WERI-Rb-1 (cell line): ENCODE results near the gene STAU1.
"Not testable (repeated sequence)": the region's sequence is repeated elsewhere in the genome, so short reads cannot be mapped to it uniquely, and the experiment has no call there.

Source experiments
- DNase-seq: peaks from one replicate; pipeline ENCODE4 v3.0.0-alpha.2; 2020
- H3K27ac ChIP-seq: fragments of 250-450 bp; sonication (Bioruptor Pico); 2 replicates; pipeline ENCODE4 v1.5.1; 2020; ENCODE audit warnings: mild to moderate bottlenecking, moderate library complexity
- H3K27me3 ChIP-seq: fragments of 250-450 bp; sonication (Bioruptor Pico); 2 replicates; pipeline ENCODE4 v1.5.1; 2021; ENCODE audit warnings: mild to moderate bottlenecking, low read depth, moderate library complexity; ENCODE audit not compliant: insufficient read depth, severe bottlenecking
- H3K36me3 ChIP-seq: fragments of 250-450 bp; sonication (Bioruptor Pico); 2 replicates; pipeline ENCODE4 v1.5.1; 2020; ENCODE audit warnings: mild to moderate bottlenecking, moderate library complexity
- H3K4me3 ChIP-seq: 2 replicates; pipeline ENCODE4 v1.5.1; 2011; ENCODE audit warnings: low read depth, mild to moderate bottlenecking, control low read depth, low read length
- H3K9me3 ChIP-seq: fragments of 250-450 bp; sonication (Bioruptor Pico); 2 replicates; pipeline ENCODE4 v1.5.1; 2021; ENCODE audit warnings: mild to moderate bottlenecking, moderate library complexity; ENCODE audit not compliant: severe bottlenecking
- CTCF ChIP-seq: IDR thresholded peaks from 2 replicates; pipeline ENCODE4 v1.5.1; 2011; ENCODE audit warnings: low read depth, mild to moderate bottlenecking, control low read depth, inconsistent platforms, low read length

Gene STAU1

GRCh38 chr20:49210757-49211110 lies 22.6 kb upstream of the STAU1 start:
- no peak overlapping the region for H3K4me3 ChIP-seq
- no peak for DNase-seq
- H3K27ac ChIP-seq = no peak overlapping the region
- no peaks in the 10 kb centered on the region for H3K27me3 ChIP-seq
- H3K36me3 ChIP-seq = no peaks in the 10 kb centered on the region
- TF ChIP-seq CTCF = no peak
- H3K9me3 ChIP-seq = peaks cover 10% of the 10 kb centered on the region

- no peak for TF ChIP-seq CTCF
- Histone ChIP-seq H3K36me3 (no peaks in the 10 kb centered on the region), H3K27ac (no peak overlapping the region), H3K9me3 (peaks cover 10% of the 10 kb centered on the region), H3K27me3 (no peaks in the 10 kb centered on the region), H3K4me3 (no peak overlapping the region)
- no peak for DNase-seq
Observed at GRCh38 chr20:49210101-49210756, 22.1 kb upstream of the STAU1 start.

GRCh38 chr20:49207076-49207475 lies 18.9 kb upstream of the STAU1 start:
- H3K27me3 ChIP-seq = no peaks in the 10 kb centered on the region
- H3K4me3 ChIP-seq = no peak overlapping the region
- DNase-seq = no peak
- H3K36me3 ChIP-seq = no peaks in the 10 kb centered on the region
- H3K27ac ChIP-seq = no peak overlapping the region
- H3K9me3 ChIP-seq = peaks cover 10% of the 10 kb centered on the region
- peak; percentile 45 for TF ChIP-seq CTCF

- DNase-seq = no peak
- TF ChIP-seq CTCF = no peak
- Histone ChIP-seq H3K9me3 (no peaks in the 10 kb centered on the region), H3K4me3 (no peak overlapping the region), H3K27ac (no peak overlapping the region), H3K27me3 (no peaks in the 10 kb centered on the region), H3K36me3 (no peaks in the 10 kb centered on the region)
Observed at GRCh38 chr20:49203746-49204145, 15.6 kb upstream of the STAU1 start.

- H3K27ac ChIP-seq = no peak overlapping the region
- no peaks in the 10 kb centered on the region for H3K36me3 ChIP-seq
- H3K4me3 ChIP-seq = no peak overlapping the region
- TF ChIP-seq CTCF = no peak
- DNase-seq = no peak
- no peaks in the 10 kb centered on the region for H3K27me3 ChIP-seq
- no peaks in the 10 kb centered on the region for H3K9me3 ChIP-seq
Observed at GRCh38 chr20:49203011-49203410, 14.9 kb upstream of the STAU1 start.

- Histone ChIP-seq H3K4me3 (no peak overlapping the region), H3K36me3 (no peaks in the 10 kb centered on the region), H3K9me3 (no peaks in the 10 kb centered on the region), H3K27me3 (no peaks in the 10 kb centered on the region), H3K27ac (no peak overlapping the region)
- no peak for DNase-seq
- TF ChIP-seq CTCF = no peak
Observed at GRCh38 chr20:49199729-49200293, 11.7 kb upstream of the STAU1 start.

- not testable (repeated sequence) for H3K4me3 ChIP-seq, H3K27me3 ChIP-seq, DNase-seq, H3K27ac ChIP-seq, H3K36me3 ChIP-seq, H3K9me3 ChIP-seq
Observed at GRCh38 chr20:49192944-49193518, 4.9 kb upstream of the STAU1 start.
